ENCODE measurements around the gene HLA-B.

DNA sequence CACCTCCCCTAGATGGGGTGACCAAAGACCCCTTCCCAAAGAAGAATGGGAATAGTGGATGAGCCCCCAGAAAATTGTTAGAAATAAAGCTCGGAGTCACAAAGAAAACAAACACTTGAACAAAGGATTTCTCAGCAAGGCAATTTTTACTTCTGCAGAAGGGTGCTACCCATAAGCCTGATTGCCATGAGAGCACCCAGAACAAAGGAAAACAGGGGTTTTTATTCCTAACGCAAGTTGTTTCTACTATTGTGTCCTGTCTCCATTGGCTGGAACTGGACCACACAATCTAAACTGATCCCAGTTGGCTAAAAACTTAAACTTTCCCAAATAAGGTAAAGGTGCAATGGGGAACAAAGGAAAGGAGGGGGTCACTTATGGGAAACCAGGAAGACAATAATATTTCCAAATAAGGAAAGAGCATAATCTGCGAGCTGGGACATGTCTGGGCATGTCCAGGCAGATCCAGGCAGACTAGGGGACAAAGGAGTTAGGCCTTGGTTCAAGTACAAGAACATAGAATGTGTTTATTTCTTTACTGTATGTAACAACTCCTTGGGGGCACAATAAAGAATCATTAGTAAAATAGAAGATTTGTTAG is 20.0 kb downstream of the HLA-B start:
- TF ChIP-seq, protein P1, sequence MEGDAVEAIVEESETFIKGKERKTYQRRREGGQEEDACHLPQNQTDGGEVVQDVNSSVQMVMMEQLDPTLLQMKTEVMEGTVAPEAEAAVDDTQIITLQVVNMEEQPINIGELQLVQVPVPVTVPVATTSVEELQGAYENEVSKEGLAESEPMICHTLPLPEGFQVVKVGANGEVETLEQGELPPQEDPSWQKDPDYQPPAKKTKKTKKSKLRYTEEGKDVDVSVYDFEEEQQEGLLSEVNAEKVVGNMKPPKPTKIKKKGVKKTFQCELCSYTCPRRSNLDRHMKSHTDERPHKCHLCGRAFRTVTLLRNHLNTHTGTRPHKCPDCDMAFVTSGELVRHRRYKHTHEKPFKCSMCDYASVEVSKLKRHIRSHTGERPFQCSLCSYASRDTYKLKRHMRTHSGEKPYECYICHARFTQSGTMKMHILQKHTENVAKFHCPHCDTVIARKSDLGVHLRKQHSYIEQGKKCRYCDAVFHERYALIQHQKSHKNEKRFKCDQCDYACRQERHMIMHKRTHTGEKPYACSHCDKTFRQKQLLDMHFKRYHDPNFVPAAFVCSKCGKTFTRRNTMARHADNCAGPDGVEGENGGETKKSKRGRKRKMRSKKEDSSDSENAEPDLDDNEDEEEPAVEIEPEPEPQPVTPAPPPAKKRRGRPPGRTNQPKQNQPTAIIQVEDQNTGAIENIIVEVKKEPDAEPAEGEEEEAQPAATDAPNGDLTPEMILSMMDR (IDR thresholded peaks at IDR 0.05): no peak
- TF ChIP-seq POLR2A (IDR thresholded peaks at IDR 0.05): no peak
